ENCODE data around the gene RBCK1.

GRCh38 chr20:387520-387919 lies 20.6 kb upstream of the RBCK1 start:
- TF ChIP-seq CTCF (IDR thresholded peaks at IDR 0.05): no peak
- TF ChIP-seq POLR2A (IDR thresholded peaks at IDR 0.05): no peak
